DOHH2 (cell line): ENCODE data around the gene LPAR5.

ENCODE experiments used
- H3F3A ChIP-seq: fragments of 200-600 bp; sonication (generic), shearing (Covaris generic); 2 replicates; pipeline ENCODE4 v1.6.0; 2016; ENCODE audit warnings: antibody characterized with exemption, mild to moderate bottlenecking; ENCODE audit not compliant: control insufficient read depth, insufficient read depth
- H3K27ac ChIP-seq: fragments of 200-600 bp; sonication (generic); 2 replicates; pipeline ENCODE4 v1.5.1; 2014; ENCODE audit warnings: low read depth, mild to moderate bottlenecking, low read length, moderate library complexity
- H3K27me3 ChIP-seq: fragments of 200-600 bp; sonication (generic); 2 replicates; pipeline ENCODE4 v1.6.1; 2014; ENCODE audit warnings: mild to moderate bottlenecking, low read length, mixed read lengths; ENCODE audit not compliant: control insufficient read depth
- H3K36me3 ChIP-seq: fragments of 200-600 bp; sonication (generic); 2 replicates; pipeline ENCODE4 v1.6.1; 2014; ENCODE audit warnings: mild to moderate bottlenecking, low read length, moderate library complexity, mixed read lengths; ENCODE audit not compliant: control insufficient read depth
- H3K4me1 ChIP-seq: fragments of 200-600 bp; sonication (generic); 2 replicates; pipeline ENCODE4 v1.6.1; 2014; ENCODE audit warnings: mild to moderate bottlenecking, low read length, mixed read lengths; ENCODE audit not compliant: control insufficient read depth
- H3K4me2 ChIP-seq: fragments of 200-600 bp; sonication (generic); 2 replicates; pipeline ENCODE4 v1.6.0; 2014; ENCODE audit warnings: mild to moderate bottlenecking, low read length, moderate library complexity
- H3K4me3 ChIP-seq: fragments of 200-600 bp; sonication (generic); 2 replicates; pipeline ENCODE4 v1.5.1; 2014; ENCODE audit warnings: mild to moderate bottlenecking, low read length, mixed read lengths
- H3K79me2 ChIP-seq: fragments of 200-600 bp; sonication (generic); 2 replicates; pipeline ENCODE4 v1.6.1; 2014; ENCODE audit warnings: mild to moderate bottlenecking, low read length, mixed read lengths; ENCODE audit not compliant: control insufficient read depth
- H3K9me2 ChIP-seq: fragments of 200-600 bp; sonication (generic); replicated peaks from 2 replicates; pipeline ENCODE4 v1.6.1; 2014; ENCODE audit warnings: mild to moderate bottlenecking, low read length, mixed read lengths; ENCODE audit not compliant: control insufficient read depth
- H3K9me3 ChIP-seq: fragments of 200-600 bp; sonication (generic); 2 replicates; pipeline ENCODE4 v1.6.1; 2014; ENCODE audit warnings: antibody characterized with exemption, low read length, mixed read lengths; ENCODE audit not compliant: control insufficient read depth, insufficient read depth
- H4K20me1 ChIP-seq: fragments of 200-600 bp; sonication (generic); 2 replicates; pipeline ENCODE4 v1.6.0; 2014; ENCODE audit warnings: low read depth, mild to moderate bottlenecking, antibody characterized with exemption, low read length, moderate library complexity; ENCODE audit not compliant: control insufficient read depth, insufficient read depth
- EZH2phosphoT487 ChIP-seq: fragments of 200-600 bp; sonication (generic); IDR thresholded peaks from 2 replicates; pipeline ENCODE4 v1.6.1; 2017; ENCODE audit warnings: borderline replicate concordance, mild to moderate bottlenecking, antibody characterized with exemption, low read length, moderate library complexity, mixed read lengths
- TF ChIP-seq, protein P1 (sequence below): fragments of 200-600 bp; sonication (generic); IDR thresholded peaks from one replicate; pipeline ENCODE4 v1.5.1; 2014; ENCODE audit warnings: antibody characterized with exemption, mild to moderate bottlenecking, low read depth, low read length; ENCODE audit not compliant: poor library complexity, severe bottlenecking

The LPAR5 gene

DNA sequence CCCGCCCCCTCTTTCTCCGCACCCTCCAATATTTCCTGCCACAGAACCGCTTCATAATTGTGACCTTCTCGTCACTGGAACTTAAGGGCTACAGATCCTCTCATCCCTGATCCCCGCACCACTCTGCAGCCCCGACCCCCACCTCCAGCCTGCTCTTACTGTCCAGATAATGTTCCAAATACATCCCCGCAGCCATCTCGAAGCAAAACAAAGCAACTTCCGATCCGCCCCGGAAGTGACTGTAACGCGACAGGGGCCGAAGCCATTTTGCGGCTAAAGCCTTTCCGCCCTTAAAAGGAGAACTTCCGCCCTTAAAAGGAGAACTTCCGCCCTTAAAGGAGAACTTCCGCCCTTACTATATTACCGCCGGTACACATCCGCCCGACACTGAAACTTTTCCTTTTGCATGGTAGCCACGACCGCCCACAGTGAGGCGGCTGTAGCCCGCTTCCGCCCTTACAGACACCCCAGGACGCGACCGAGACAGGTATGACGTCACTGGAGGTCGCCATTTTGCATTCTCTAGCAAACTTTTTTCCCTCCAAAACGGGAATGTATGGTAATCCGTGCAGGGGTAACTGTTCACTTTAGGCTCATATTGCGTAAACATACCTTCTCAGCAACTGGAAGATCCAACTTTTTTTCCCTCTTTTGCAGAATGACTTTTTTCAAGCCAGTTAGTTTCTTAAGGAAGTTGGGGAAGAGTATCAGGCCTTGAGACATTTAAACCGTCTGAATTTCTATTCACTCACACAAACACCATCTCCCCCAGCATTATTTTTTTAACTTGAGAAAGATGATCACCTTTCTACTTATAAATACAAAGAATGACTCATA, 27.4 kb upstream of the LPAR5 start, which contains the start of gene ING4:
Gene ING4 (minus strand): TSS at position 214 of the 837 bp plus-strand sequence. CDS start 18 bp downstream, at position 196.
- Histone ChIP-seq H4K20me1 (no peaks in the 10 kb centered on the region), H3K9me2 (no peaks in the 10 kb centered on the region), H3K4me1 (peaks cover 20% of the 10 kb centered on the region), H3K79me2 (peaks cover 19% of the 10 kb centered on the region), H3K9me3 (no peaks in the 10 kb centered on the region), H3K27ac (peak within 1 kb of the TSS; percentile 61), H3K36me3 (peaks cover 20% of the 10 kb centered on the region), H3K4me3 (peak within 1 kb of the TSS; percentile 82), H3K4me2 (peak within 1 kb of the TSS; percentile 82), H3F3A (peaks cover 21% of the 10 kb centered on the region), H3K27me3 (no peaks in the 10 kb centered on the region)
- TF ChIP-seq, protein P1, sequence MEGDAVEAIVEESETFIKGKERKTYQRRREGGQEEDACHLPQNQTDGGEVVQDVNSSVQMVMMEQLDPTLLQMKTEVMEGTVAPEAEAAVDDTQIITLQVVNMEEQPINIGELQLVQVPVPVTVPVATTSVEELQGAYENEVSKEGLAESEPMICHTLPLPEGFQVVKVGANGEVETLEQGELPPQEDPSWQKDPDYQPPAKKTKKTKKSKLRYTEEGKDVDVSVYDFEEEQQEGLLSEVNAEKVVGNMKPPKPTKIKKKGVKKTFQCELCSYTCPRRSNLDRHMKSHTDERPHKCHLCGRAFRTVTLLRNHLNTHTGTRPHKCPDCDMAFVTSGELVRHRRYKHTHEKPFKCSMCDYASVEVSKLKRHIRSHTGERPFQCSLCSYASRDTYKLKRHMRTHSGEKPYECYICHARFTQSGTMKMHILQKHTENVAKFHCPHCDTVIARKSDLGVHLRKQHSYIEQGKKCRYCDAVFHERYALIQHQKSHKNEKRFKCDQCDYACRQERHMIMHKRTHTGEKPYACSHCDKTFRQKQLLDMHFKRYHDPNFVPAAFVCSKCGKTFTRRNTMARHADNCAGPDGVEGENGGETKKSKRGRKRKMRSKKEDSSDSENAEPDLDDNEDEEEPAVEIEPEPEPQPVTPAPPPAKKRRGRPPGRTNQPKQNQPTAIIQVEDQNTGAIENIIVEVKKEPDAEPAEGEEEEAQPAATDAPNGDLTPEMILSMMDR = no peak
- TF ChIP-seq EZH2phosphoT487 = no peak

GRCh38 chr12:6662602-6662905, 26.8 kb upstream of the LPAR5 start:
- peaks cover 19% of the 10 kb centered on the region for H3K79me2 ChIP-seq
- H3K27me3 ChIP-seq = no peaks in the 10 kb centered on the region
- peaks cover 21% of the 10 kb centered on the region for H3F3A ChIP-seq
- no peaks in the 10 kb centered on the region for H3K9me2 ChIP-seq
- no peak overlapping the region for H3K27ac ChIP-seq
- peaks cover 14% of the 10 kb centered on the region for H3K36me3 ChIP-seq
- H3K4me3 ChIP-seq = peak overlapping the region; percentile 82
- H3K4me2 ChIP-seq = peak overlapping the region; percentile 82
- H4K20me1 ChIP-seq = no peaks in the 10 kb centered on the region
- H3K4me1 ChIP-seq = peaks cover 20% of the 10 kb centered on the region
- H3K9me3 ChIP-seq = no peaks in the 10 kb centered on the region
- TF ChIP-seq, protein P1 = no peak
- no peak for TF ChIP-seq EZH2phosphoT487

- Histone ChIP-seq H3K4me2 (no peak overlapping the region), H3K27me3 (no peaks in the 10 kb centered on the region), H3K9me3 (no peaks in the 10 kb centered on the region), H3K36me3 (peaks cover 39% of the 10 kb centered on the region), H3K27ac (no peak overlapping the region), H3F3A (no peaks in the 10 kb centered on the region), H3K4me1 (peaks cover 11% of the 10 kb centered on the region), H4K20me1 (no peaks in the 10 kb centered on the region), H3K9me2 (no peaks in the 10 kb centered on the region), H3K4me3 (no peak overlapping the region), H3K79me2 (peaks cover 3% of the 10 kb centered on the region; the same call in 1 of the 2 replicates)
- no peak for TF ChIP-seq EZH2phosphoT487
- TF ChIP-seq, protein P1 = no peak
Measured at GRCh38 chr12:6653987-6654386, 18.2 kb upstream of the LPAR5 start.
